NB4 (cell line): Measurements from ENCODE around the gene IGSF6.

Experiments used
- TF ChIP-seq, protein P1 (sequence below): IDR thresholded peaks from 2 replicates; pipeline ENCODE4 v1.6.1; 2011; ENCODE audit warnings: low read depth, low read length
- TF ChIP-seq, protein P2 (sequence below): IDR thresholded peaks from one replicate; pipeline ENCODE4 v1.5.1; 2012; ENCODE audit warnings: low read depth, low read length

- TF ChIP-seq, protein P1, sequence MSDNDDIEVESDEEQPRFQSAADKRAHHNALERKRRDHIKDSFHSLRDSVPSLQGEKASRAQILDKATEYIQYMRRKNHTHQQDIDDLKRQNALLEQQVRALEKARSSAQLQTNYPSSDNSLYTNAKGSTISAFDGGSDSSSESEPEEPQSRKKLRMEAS: no peak
- TF ChIP-seq, protein P2, sequence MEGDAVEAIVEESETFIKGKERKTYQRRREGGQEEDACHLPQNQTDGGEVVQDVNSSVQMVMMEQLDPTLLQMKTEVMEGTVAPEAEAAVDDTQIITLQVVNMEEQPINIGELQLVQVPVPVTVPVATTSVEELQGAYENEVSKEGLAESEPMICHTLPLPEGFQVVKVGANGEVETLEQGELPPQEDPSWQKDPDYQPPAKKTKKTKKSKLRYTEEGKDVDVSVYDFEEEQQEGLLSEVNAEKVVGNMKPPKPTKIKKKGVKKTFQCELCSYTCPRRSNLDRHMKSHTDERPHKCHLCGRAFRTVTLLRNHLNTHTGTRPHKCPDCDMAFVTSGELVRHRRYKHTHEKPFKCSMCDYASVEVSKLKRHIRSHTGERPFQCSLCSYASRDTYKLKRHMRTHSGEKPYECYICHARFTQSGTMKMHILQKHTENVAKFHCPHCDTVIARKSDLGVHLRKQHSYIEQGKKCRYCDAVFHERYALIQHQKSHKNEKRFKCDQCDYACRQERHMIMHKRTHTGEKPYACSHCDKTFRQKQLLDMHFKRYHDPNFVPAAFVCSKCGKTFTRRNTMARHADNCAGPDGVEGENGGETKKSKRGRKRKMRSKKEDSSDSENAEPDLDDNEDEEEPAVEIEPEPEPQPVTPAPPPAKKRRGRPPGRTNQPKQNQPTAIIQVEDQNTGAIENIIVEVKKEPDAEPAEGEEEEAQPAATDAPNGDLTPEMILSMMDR: no peak
Measured at GRCh38 chr16:21639493-21639892, 12.9 kb downstream of the IGSF6 start.
